Measurements from ENCODE around the gene MRPL51. TPM values are rescaled to one million over a fixed set of nuclear protein-coding genes. Genes with fewer than 3 reads are reported as not detected.
A peak's percentile ranks its signal among the peaks of the same experiment; 100 is the strongest.
"Not testable (repeated sequence)": the region's sequence is repeated elsewhere in the genome, so short reads cannot be mapped to it uniquely, and the experiment has no call there.

The MRPL51 gene
- total RNA-seq, 1 donor from 2014 or later: 250 TPM

DNA sequence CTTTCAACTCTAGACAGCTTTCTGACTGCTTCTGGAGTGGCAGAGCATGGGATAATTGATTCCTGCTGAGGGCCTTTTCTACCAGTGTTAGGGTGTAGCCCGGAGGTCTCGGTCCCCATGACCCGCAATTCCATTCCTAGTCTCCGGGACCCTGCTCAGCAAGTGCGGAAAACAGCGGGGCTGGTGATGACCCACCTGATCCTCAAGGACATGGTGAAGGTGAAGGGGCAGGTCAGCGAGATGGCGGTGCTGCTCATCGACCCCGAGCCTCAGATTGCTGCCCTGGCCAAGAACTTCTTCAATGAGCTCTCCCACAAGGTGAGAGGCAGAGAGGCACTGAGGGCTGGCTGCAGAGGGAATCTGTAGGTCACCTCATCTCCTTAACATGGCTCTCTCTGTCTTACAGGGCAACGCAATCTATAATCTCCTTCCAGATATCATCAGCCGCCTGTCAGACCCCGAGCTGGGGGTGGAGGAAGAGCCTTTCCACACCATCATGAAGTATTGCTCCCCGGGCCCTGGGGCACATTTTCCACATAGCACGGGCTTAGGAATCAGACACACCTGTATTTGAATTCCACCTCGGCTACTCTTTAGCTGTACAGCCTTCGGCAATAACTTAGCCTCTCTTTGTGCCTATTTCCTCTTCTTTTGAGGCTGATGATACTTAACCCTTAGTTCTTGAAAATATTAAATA, 35.6 kb upstream of the MRPL51 start:
- H3K9me3 Mint-ChIP-seq: no peaks in the 10 kb centered on the region
- intact Hi-C loops (cut with micrococcal nuclease): no loop called here
- no peaks in the 10 kb centered on the region for H3K27me3 Mint-ChIP-seq (ENCODE audit: insufficient read depth)
- peaks cover 31% of the 10 kb centered on the region for H3K4me1 Mint-ChIP-seq (ENCODE audit: low read depth)
- H3K36me3 Mint-ChIP-seq (ENCODE audit: low read depth): peaks cover 69% of the 10 kb centered on the region
- DNase-seq (ENCODE audit: low spot score): no peak
- H3K4me3 Mint-ChIP-seq: no peak overlapping the region
- no peak overlapping the region for H3K27ac Mint-ChIP-seq

DNA sequence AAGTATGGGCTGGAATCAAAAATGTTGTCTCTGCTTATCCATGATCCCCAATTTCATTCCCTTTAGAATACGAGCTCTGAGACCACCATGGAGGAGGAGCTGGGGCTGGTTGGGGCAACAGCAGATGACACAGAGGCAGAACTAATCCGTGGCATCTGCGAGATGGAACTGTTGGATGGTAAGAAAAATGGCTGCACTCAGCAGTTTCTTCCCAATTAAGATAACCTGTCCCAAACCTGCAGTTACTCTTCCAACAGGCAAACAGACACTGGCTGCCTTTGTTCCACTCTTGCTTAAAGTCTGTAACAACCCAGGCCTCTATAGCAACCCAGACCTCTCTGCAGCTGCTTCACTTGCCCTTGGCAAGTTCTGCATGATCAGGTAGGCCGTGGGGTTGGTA, 34.6 kb upstream of the MRPL51 start:
- Mint-ChIP-seq H3K9me3 (no peaks in the 10 kb centered on the region), H3K4me3 (no peak overlapping the region), H3K27ac (no peak overlapping the region), H3K36me3 (ENCODE audit: low read depth) (peaks cover 77% of the 10 kb centered on the region), H3K4me1 (ENCODE audit: low read depth) (peaks cover 28% of the 10 kb centered on the region), H3K27me3 (ENCODE audit: insufficient read depth) (no peaks in the 10 kb centered on the region)
- intact Hi-C loops (cut with micrococcal nuclease): no loop called here
- DNase-seq (ENCODE audit: low spot score): no peak

DNA sequence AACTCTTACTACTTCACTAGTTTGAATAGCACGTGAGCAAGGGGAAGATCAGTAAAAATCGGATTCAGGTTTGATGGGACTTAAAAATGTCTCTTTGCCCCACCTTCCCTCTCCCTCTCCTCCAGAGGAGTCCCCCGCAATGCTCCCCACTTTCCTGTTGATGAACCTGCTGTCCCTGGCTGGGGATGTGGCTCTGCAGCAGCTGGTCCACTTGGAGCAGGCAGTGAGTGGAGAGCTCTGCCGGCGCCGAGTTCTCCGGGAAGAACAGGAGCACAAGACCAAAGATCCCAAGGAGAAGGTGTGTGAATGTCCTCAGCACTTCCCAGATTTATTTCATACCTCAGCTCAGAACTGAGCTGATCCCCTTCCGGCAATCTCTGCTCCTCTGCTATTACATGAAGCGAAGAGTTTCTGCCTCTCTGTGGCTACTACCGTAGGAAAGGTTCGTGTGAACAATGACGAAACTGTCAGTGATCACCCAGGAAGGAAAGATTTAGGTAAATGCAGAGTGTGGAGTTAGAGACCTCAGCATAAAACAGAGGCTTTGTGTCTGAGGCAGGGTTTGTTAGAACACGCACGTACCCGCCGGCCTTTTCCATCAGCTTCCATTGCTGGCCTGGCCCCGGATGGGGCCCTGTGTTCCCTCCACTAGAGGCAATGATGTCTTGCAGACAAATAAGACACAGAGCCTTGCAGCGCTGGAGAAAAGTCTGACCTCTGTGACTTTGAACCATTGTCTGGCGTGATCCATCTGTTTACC, 33.9 kb upstream of the MRPL51 start:
- Mint-ChIP-seq H3K27ac (no peak overlapping the region), H3K36me3 (ENCODE audit: low read depth) (peaks cover 73% of the 10 kb centered on the region), H3K4me3 (no peak overlapping the region), H3K4me1 (ENCODE audit: low read depth) (peaks cover 21% of the 10 kb centered on the region), H3K9me3 (no peaks in the 10 kb centered on the region), H3K27me3 (ENCODE audit: insufficient read depth) (no peaks in the 10 kb centered on the region)
- no peak for DNase-seq (ENCODE audit: low spot score)
- intact Hi-C loops (cut with micrococcal nuclease): no loop called here

DNA sequence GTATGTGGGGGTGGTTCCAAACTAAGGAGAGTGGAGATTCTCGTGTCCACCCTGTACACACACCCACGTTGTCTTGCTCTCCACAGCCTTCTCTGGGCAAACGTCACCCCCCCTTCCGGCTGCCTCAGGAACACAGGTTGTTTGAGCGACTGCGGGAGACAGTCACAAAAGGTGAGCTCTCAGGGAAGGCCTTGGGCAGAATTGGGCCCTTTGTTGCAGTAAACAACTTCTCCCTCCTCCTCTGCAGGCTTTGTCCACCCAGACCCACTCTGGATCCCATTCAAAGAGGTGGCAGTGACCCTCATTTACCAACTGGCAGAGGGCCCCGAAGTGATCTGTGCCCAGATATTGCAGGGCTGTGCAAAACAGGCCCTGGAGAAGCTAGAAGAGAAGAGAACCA, 33.1 kb upstream of the MRPL51 start:
- no peak for DNase-seq (ENCODE audit: low spot score)
- Mint-ChIP-seq H3K27ac (no peak overlapping the region), H3K27me3 (ENCODE audit: insufficient read depth) (no peaks in the 10 kb centered on the region), H3K9me3 (no peaks in the 10 kb centered on the region), H3K4me3 (no peak overlapping the region), H3K4me1 (ENCODE audit: low read depth) (peaks cover 16% of the 10 kb centered on the region), H3K36me3 (ENCODE audit: low read depth) (peaks cover 75% of the 10 kb centered on the region)
- intact Hi-C loops (cut with micrococcal nuclease): no loop called here

DNA sequence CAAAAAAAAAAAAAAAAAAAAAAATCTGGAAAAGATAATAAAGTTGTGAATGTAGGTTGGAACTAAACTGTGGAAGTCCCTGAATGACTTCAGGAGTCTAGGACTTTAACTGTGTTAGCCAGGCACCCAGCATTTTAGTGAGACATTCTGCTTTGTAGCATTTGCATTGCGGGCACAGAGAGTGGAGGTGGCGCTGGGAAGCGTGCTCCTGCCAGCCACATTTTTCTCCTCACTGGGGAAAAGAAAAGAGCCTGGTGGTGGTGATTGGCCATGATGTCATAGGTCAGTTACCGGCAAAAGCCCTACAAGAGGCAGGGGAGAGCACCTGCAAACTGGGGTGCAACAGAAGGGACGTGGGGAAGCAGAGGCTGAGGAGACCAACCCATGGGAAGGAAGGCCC, 31.6 kb upstream of the MRPL51 start:
- Mint-ChIP-seq H3K36me3 (ENCODE audit: low read depth) (peaks cover 70% of the 10 kb centered on the region), H3K4me1 (ENCODE audit: low read depth) (peaks cover under 1% of the 10 kb centered on the region), H3K9me3 (no peaks in the 10 kb centered on the region), H3K27ac (no peak overlapping the region), H3K27me3 (ENCODE audit: insufficient read depth) (no peaks in the 10 kb centered on the region), H3K4me3 (no peak overlapping the region)
- intact Hi-C loops (cut with micrococcal nuclease): no loop called here
- no peak for DNase-seq (ENCODE audit: low spot score)

DNA sequence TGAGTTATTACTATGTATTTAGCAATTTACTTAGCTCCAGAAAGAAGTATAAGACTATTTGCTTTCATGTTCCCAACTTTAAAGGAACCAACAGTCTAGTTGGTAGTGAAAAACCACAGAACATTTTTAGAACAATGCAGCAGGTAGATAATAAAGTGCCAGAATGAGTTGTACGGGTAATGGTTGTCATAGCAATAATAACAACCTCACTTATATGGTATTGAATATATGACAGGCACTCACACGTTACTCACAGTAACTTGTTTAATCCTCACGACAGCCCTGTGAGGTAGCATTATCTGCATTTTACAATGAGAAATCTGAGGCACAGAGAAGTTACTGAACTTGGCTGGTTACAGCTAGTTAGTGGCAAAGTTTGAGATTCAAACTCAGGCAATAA, 30.6 kb upstream of the MRPL51 start:
- no peak for DNase-seq (ENCODE audit: low spot score)
- H3K4me3 Mint-ChIP-seq: no peak overlapping the region
- H3K4me1 Mint-ChIP-seq (ENCODE audit: low read depth): no peaks in the 10 kb centered on the region
- H3K27me3 Mint-ChIP-seq (ENCODE audit: insufficient read depth): no peaks in the 10 kb centered on the region
- H3K27ac Mint-ChIP-seq: peak overlapping the region; percentile 16
- no peaks in the 10 kb centered on the region for H3K9me3 Mint-ChIP-seq
- peaks cover 68% of the 10 kb centered on the region for H3K36me3 Mint-ChIP-seq (ENCODE audit: low read depth)
- intact Hi-C loops (cut with micrococcal nuclease): no loop called here

DNA sequence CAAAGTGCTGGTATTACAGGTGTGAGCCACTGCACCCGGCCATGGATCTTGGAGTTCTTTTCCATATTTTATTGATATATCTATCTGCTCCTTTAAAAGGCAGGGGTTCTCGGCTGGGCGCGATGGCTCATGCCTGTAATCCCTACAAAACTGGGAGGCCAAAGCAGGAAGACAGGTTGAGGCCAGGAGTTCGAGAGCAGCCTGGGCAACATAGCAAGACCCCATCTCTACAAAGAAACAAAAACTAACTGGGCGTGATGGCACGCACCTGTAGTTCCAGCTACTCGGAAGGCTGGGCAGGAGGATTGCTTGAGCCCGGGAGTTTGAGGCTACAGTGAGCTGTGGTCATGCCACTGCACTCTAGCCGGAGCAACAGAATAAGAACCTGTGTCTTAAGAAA, 29.1 kb upstream of the MRPL51 start:
- H3K9me3 Mint-ChIP-seq: no peaks in the 10 kb centered on the region
- intact Hi-C loops (cut with micrococcal nuclease): no loop called here
- peaks cover 62% of the 10 kb centered on the region for H3K36me3 Mint-ChIP-seq (ENCODE audit: low read depth)
- no peak overlapping the region for H3K4me3 Mint-ChIP-seq
- H3K4me1 Mint-ChIP-seq (ENCODE audit: low read depth): no peaks in the 10 kb centered on the region
- H3K27ac Mint-ChIP-seq: no peak overlapping the region
- DNase-seq (ENCODE audit: low spot score): no peak
- H3K27me3 Mint-ChIP-seq (ENCODE audit: insufficient read depth): no peaks in the 10 kb centered on the region

DNA sequence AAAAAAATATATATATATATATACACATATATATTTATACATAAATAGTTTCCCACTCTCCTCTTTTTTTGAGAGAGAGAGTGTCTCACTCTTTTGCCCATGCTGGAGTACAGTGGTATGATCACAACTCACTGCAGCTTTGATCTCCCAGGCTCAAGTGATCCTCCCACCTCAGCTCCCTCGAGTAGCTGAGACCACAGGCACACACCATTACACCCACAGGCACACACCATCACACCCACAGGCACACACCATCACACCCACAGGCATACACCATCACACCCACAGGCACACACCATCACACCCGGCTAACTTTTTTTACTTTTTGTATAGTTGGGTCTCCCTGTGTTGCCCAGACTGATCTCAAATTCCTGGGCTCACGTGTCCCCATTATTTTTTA, 27.1 kb upstream of the MRPL51 start:
- Mint-ChIP-seq H3K9me3 (no peaks in the 10 kb centered on the region), H3K36me3 (ENCODE audit: low read depth) (peaks cover 63% of the 10 kb centered on the region), H3K4me3 (no peak overlapping the region), H3K27ac (peak overlapping the region; percentile 67), H3K4me1 (ENCODE audit: low read depth) (no peaks in the 10 kb centered on the region), H3K27me3 (ENCODE audit: insufficient read depth) (no peaks in the 10 kb centered on the region)
- no peak for DNase-seq (ENCODE audit: low spot score)
- intact Hi-C loops (cut with micrococcal nuclease): no loop called here

DNA sequence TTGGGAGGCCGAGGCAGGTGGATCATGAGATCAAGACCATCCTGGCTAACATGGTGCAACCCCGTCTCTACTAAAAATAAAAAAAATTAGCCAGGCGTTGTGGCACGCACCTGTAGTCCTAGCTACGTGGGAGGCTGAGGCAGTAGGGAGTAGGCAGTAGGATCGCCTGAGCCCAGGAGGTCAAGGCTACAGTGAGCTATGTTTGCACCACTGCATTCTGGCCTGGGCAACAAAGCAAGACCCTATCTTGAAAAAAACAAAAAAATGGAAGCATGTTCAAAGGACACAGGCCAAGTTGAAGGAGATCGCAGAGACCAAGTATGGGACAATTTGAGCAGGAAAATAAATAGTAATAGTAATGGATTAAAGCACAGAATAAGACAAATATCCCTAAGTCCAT, 15.0 kb upstream of the MRPL51 start:
- intact Hi-C loops (cut with micrococcal nuclease): no loop called here
- Mint-ChIP-seq H3K4me1 (ENCODE audit: low read depth) (peaks cover 5% of the 10 kb centered on the region), H3K27me3 (ENCODE audit: insufficient read depth) (no peaks in the 10 kb centered on the region), H3K36me3 (ENCODE audit: low read depth) (peaks cover 37% of the 10 kb centered on the region), H3K27ac (no peak overlapping the region), H3K9me3 (no peaks in the 10 kb centered on the region), H3K4me3 (no peak overlapping the region)
- no peak for DNase-seq (ENCODE audit: low spot score)

DNA sequence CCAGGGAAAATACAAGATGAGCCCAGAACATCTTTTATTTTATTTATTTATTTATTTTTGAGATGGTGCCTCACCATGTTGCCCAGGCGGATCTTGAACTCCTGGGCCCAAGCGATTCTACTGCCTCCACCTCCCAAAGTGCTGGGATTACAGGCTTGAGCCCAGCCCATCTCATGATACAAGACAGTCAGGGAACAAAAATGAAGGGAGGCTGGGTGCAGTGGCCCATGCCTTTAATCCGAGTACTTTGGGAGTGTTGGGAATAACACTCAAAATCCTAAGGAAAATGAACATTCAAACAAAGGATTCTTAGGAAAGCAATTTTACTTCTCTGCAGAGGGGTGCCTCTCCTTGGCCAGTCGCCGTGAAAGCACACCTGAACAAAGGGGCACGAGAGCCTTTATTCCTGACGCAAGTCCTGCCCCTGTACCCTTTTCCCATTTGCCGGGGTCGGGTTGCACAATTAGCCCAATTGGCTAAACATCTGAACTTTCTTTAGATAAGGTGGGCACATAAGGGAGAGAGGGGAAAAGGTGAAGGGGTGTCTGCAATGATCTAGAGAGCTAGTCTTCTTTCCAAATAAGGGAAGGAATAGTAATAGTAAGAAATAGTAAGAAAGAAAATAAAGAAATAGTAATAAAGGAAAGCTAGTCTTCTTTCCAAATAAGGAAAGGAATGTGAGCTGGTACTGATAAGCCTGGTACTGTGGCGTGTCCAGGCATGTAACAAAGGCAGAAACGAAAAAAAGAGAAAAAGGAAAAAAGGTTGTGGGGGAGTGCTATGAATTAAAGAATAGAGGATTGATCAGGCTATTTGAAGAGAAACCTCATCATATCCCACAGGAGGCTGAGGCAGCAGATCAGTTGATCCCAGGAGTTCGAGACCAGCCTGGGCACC, 14.3 kb upstream of the MRPL51 start:
- peaks cover 5% of the 10 kb centered on the region for H3K4me1 Mint-ChIP-seq (ENCODE audit: low read depth)
- no peaks in the 10 kb centered on the region for H3K9me3 Mint-ChIP-seq
- H3K36me3 Mint-ChIP-seq (ENCODE audit: low read depth): peaks cover 32% of the 10 kb centered on the region
- H3K27me3 Mint-ChIP-seq (ENCODE audit: insufficient read depth): no peaks in the 10 kb centered on the region
- intact Hi-C loops (cut with micrococcal nuclease): no loop called here
- no peak overlapping the region for H3K4me3 Mint-ChIP-seq
- DNase-seq (ENCODE audit: low spot score): no peak
- H3K27ac Mint-ChIP-seq: peak overlapping the region; percentile 41

DNA sequence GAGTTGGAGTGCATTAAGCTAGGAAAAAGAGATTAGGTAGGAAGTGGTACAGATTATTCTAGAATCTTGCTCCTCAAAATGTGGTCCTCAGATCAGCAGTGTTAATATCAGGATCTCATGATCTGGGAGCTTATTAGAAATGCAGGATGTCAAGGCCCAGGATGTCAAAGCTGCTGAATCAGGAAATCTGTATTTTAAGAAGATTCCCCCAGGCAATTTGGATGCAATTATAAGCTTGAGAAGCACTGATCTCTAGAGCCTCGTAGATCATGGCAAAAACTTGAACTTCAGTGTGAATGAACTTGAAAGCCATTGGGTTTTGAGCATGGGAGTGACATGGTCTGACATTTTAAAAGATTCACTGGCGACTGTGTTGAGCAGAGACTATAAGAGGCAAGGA, 7.4 kb upstream of the MRPL51 start:
- Mint-ChIP-seq H3K4me1 (ENCODE audit: low read depth) (peaks cover 10% of the 10 kb centered on the region), H3K4me3 (no peak overlapping the region), H3K9me3 (no peaks in the 10 kb centered on the region), H3K27me3 (ENCODE audit: insufficient read depth) (no peaks in the 10 kb centered on the region), H3K27ac (no peak overlapping the region), H3K36me3 (ENCODE audit: low read depth) (peaks cover 17% of the 10 kb centered on the region)
- intact Hi-C loops (cut with micrococcal nuclease): no loop called here
- DNase-seq (ENCODE audit: low spot score): no peak

DNA sequence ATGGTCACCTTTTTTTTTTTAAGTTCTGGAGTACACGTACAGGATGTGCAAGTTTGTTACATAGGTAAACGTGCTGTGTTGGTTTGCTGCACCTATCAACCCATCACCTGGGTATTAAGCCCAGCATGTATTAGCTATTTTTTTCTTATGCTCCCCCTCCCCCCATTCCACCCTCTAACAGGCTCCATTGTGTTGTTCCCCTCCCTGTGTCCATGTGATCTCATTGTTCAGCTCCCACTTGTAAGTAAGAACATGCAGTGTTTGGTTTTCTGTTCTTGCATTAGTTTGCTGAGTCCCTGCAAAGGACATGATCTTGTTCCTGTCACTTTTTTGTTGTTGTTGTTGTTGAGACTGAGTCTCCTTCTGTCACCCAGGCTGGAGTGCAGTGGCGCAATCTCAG, 4.2 kb upstream of the MRPL51 start:
- DNase-seq (ENCODE audit: low spot score); H3K27ac Mint-ChIP-seq; H3K9me3 Mint-ChIP-seq; H3K27me3 Mint-ChIP-seq (ENCODE audit: insufficient read depth); H3K4me3 Mint-ChIP-seq: not testable (repeated sequence)
- peaks cover 20% of the 10 kb centered on the region for H3K36me3 Mint-ChIP-seq (ENCODE audit: low read depth)
- intact Hi-C loops (cut with micrococcal nuclease): loop anchor here (10.0 kb wide), 1 partner anchor 298 kb away; no protein-coding TSS in a partner anchor
- peaks cover 25% of the 10 kb centered on the region for H3K4me1 Mint-ChIP-seq (ENCODE audit: low read depth)

DNA sequence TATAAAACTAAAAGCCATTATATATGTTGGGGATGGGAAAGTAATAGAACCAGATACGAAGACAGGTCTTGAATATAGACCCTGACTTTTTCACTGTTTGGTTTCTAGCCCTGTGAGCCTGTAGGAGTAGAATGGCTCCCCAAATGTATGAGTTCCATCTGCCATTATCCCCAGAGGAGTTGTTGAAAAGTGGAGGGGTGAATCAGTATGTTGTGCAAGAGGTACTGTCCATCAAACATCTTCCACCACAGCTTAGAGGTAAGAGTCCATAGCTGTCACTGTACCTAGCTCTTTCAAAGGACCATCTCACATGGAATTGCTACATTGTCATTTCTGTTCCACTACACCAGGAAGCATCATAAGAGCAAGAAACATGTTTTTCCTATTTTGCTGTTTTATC, 1.9 kb upstream of the MRPL51 start:
- Mint-ChIP-seq H3K27ac (peak overlapping the region; percentile 97), H3K36me3 (ENCODE audit: low read depth) (peaks cover 27% of the 10 kb centered on the region), H3K4me1 (ENCODE audit: low read depth) (peaks cover 33% of the 10 kb centered on the region), H3K9me3 (no peaks in the 10 kb centered on the region), H3K27me3 (ENCODE audit: insufficient read depth) (peaks cover 3% of the 10 kb centered on the region), H3K4me3 (peak overlapping the region; percentile 97)
- intact Hi-C loops (cut with micrococcal nuclease): loop anchor here (1.0 to 10.0 kb wide), 10 partner anchors 43 to 637 kb away; partner anchors contain the start of genes CLSTN3, ING4, MLF2 and SPSB2
- DNase-seq (ENCODE audit: low spot score): no peak

Measured in activated T-helper 1 cell treated with anti-CD3 and anti-CD28 coated beads, Interleukin-12 subunit alpha, Interleukin-12 subunit beta, Interleukin-2, Interleukin-4 antibody, amounts not matched to agents 30 ng/mL and 10 ng/mL and 1 ng/mL, durations not matched to agents 14 hours and 24 hours and 36 hours (primary cell).